ENCODE data around the gene MAP1B.

MAP1B gene

DNA sequence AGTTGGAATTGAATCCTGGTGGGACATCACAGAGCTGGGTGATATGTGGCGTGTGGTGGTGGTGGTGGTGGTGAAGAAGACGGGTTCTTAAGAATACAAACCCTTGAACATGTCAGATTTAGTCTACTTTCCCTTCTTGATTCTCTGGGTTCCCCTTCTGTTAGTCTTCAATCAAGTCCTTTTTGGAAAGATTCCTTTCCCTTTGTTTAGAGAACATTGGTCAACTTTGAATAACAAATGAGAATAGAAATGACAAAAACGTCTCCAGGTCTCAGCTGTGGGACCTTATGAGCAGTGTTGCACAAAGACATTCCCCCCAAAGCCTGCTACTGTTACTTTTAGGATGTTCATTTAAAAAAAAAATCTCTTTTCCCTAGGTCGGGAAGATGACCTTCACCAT is 46.3 kb downstream of the MAP1B start:
- no peak overlapping the region for H3K4me3 ChIP-seq (replicated peaks; ENCODE audit: low read depth, low read length)
- DNase-seq (ENCODE audit: extremely low read depth, low read depth) = no peak
- no peak for TF ChIP-seq CTCF (IDR thresholded peaks at IDR 0.05; ENCODE audit: low read depth, low read length, missing control alignments)

- no peak for TF ChIP-seq CTCF (IDR thresholded peaks at IDR 0.05; ENCODE audit: low read depth, low read length, missing control alignments)
- no peak for DNase-seq (ENCODE audit: extremely low read depth, low read depth)
- no peak overlapping the region for H3K4me3 ChIP-seq (replicated peaks; ENCODE audit: low read depth, low read length)
Observed at GRCh38 chr5:72154076-72154756, 46.9 kb downstream of the MAP1B start.

DNA sequence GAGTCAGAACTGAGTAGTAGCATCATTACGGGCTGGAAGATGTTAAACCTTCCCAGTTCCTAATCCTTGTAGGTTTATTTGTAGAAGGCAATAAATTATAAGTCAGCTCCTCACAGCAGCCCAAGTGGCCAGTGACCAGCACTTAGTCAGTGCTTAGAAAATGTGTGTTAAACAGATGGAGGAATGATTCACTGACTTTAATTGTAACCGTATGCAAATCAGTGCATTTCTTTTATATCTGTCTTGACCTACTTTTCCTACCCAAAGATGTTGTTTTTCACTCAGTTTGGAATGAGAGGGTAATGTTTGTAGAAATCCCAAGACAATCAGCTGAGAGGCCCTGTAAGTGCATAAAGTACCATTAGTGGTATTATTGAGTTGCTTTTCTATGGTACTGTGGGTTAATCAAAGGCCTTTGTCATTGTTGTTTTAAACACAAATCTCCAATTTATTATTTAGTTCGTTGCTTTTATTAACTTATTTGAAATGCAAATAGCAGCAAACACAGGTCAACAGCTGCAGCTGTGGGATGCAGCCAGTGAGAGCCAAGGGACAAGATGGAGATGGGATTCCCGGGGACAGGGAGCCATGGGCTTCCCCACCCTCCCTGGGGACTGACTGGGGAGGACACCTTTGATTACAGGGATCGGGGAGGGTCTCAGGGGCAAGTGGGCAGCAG is 49.8 kb downstream of the MAP1B start:
- peak; percentile 90 for DNase-seq (ENCODE audit: extremely low read depth, low read depth)
- no peak for TF ChIP-seq CTCF (IDR thresholded peaks at IDR 0.05; ENCODE audit: low read depth, low read length, missing control alignments)
- no peak overlapping the region for H3K4me3 ChIP-seq (replicated peaks; ENCODE audit: low read depth, low read length)

- no peak overlapping the region for H3K4me3 ChIP-seq (replicated peaks; ENCODE audit: low read depth, low read length)
- TF ChIP-seq CTCF (IDR thresholded peaks at IDR 0.05; ENCODE audit: low read depth, low read length, missing control alignments) = no peak
- DNase-seq (ENCODE audit: extremely low read depth, low read depth) = no peak
Observed at GRCh38 chr5:72157625-72157962, 50.3 kb downstream of the MAP1B start.

GRCh38 chr5:72159501-72159911 is 52.2 kb downstream of the MAP1B start:
- no peak for DNase-seq (ENCODE audit: extremely low read depth, low read depth)
- TF ChIP-seq CTCF (IDR thresholded peaks at IDR 0.05; ENCODE audit: low read depth, low read length, missing control alignments) = no peak

DNA sequence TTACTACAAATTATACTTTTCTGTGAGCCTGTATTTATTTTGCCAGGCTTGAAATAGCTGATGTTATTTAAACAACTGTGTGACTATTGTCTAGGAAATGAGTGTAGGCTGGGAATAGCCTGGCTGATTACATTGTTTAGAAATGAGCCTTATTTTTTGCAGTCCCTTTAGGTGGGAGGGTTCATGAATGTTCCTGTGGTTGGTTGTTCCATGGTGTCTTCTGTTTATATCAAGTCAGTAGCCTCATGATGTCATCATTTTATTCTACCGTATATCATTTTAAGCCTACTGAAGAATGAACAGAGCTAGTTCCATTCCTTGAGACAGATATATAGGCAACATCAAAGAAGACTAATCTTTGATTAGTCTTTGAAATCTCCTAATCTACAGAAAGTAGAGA is 53.1 kb downstream of the MAP1B start:
- no peak for DNase-seq (ENCODE audit: extremely low read depth, low read depth)
- no peak for TF ChIP-seq CTCF (IDR thresholded peaks at IDR 0.05; ENCODE audit: low read depth, low read length, missing control alignments)
- no peak overlapping the region for H3K4me3 ChIP-seq (replicated peaks; ENCODE audit: low read depth, low read length)

More at GRCh38 chr5:72159501-72159911, 52.2 kb downstream of the MAP1B start:
- H3K4me3 ChIP-seq (replicated peaks; ENCODE audit: low read depth, low read length) = no peak overlapping the region
